D721Med (cell line): Measurements from ENCODE around the gene NAV2.

ENCODE experiments used
- DNase-seq: peaks from one replicate; pipeline ENCODE4 v3.0.0; 2011; ENCODE audit warnings: low spot score; ENCODE audit not compliant: insufficient read length
- FAIRE-seq: peaks from 2 replicates; lab custom pipeline; 2011; peaks lifted over from hg19 to GRCh38; lab: Jason Lieb, UNC
- CTCF ChIP-seq: IDR thresholded peaks from 2 replicates; pipeline ENCODE4 v1.5.1; 2012; ENCODE audit warnings: mild to moderate bottlenecking, control low read depth; ENCODE audit not compliant: insufficient read depth; ENCODE audit errors: missing control alignments

The NAV2 gene

GRCh38 chr11:19868871-19869270 lies 156.2 kb downstream of the NAV2 start:
- no peak for DNase-seq
- FAIRE-seq = no peak
- TF ChIP-seq CTCF = no peak

GRCh38 chr11:19869466-19869865 lies 156.8 kb downstream of the NAV2 start:
- no peak for TF ChIP-seq CTCF
- DNase-seq (no peak), FAIRE-seq (no peak)

- no peak for FAIRE-seq
- no peak for TF ChIP-seq CTCF
- DNase-seq = no peak
These were observed 157.4 kb downstream of the NAV2 start for GRCh38 chr11:19869946-19870589.

- DNase-seq = no peak
- no peak for FAIRE-seq
- TF ChIP-seq CTCF = no peak
These were observed 158.9 kb downstream of the NAV2 start for GRCh38 chr11:19871531-19871930.

- DNase-seq (no peak), FAIRE-seq (no peak)
- no peak for TF ChIP-seq CTCF
These were observed 160.0 kb downstream of the NAV2 start for GRCh38 chr11:19872512-19873145.

GRCh38 chr11:19873730-19874129 lies 161.1 kb downstream of the NAV2 start:
- TF ChIP-seq CTCF = no peak
- FAIRE-seq (no peak), DNase-seq (no peak)

GRCh38 chr11:19874266-19874665 lies 161.6 kb downstream of the NAV2 start:
- TF ChIP-seq CTCF = no peak
- FAIRE-seq (no peak), DNase-seq (no peak)
